ENCODE data around the gene ZFP2. TPM values are rescaled to one million over a fixed set of nuclear protein-coding genes. Genes with fewer than 3 reads are reported as not detected.

The ZFP2 gene
- total and polyA plus RNA-seq, 2 of the 13 experiments (the other 11 are each of a cell fraction or from before 2014, with no cell fraction given) = 0.27 to 0.42 TPM

DNA sequence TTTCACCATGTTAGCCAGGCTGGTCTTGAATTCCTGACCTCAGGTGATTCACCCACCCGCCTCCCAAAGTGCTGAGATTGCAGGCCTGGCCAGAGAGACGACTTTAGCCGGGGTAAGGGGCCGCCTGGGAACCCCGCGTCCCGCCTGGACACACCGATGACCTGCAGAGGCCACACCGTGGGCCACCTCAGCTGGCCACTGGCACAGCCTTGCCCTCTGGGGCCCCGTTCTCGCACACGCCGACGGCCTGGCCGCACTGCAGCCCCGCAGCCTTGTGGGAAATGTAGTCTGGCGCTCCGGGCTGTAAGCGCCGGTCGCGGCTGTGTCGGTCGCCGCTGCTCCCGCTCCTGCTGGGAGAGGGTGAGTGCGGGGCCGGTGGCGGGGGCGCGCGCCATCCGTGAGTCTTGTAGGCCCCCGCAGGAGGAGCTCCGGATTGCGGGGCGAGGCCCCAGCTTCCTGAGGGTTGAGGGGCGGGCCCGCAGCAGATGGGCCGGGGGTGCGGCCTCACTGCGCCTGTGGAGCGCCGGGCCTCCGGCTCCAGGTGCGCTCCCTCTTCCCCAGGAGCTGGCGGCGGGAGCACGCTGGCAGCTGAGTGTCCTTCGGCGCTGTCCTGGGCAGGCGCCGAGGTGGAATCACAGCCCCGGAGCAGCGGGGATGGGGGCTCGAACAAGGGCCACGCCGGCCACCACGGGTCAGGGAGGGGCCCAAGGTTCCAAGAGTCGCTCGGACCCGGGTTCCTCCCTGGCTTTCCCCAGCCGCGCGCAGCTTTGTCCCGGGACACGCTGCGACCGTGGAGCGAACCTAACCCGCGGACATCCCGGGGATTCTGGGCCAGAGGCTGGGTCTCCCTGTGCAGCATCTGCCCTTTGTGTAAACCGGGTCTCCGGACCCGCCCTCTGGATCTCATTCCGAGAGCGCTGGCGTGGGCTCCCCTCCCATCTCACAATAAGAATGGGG, at the start of gene ZFP2 (continued):
- peak; percentile 67 for TF ChIP-seq POLR2G (IDR thresholded peaks at IDR 0.05; ENCODE audit: low read depth, low read length)
- TF ChIP-seq, protein P1, sequence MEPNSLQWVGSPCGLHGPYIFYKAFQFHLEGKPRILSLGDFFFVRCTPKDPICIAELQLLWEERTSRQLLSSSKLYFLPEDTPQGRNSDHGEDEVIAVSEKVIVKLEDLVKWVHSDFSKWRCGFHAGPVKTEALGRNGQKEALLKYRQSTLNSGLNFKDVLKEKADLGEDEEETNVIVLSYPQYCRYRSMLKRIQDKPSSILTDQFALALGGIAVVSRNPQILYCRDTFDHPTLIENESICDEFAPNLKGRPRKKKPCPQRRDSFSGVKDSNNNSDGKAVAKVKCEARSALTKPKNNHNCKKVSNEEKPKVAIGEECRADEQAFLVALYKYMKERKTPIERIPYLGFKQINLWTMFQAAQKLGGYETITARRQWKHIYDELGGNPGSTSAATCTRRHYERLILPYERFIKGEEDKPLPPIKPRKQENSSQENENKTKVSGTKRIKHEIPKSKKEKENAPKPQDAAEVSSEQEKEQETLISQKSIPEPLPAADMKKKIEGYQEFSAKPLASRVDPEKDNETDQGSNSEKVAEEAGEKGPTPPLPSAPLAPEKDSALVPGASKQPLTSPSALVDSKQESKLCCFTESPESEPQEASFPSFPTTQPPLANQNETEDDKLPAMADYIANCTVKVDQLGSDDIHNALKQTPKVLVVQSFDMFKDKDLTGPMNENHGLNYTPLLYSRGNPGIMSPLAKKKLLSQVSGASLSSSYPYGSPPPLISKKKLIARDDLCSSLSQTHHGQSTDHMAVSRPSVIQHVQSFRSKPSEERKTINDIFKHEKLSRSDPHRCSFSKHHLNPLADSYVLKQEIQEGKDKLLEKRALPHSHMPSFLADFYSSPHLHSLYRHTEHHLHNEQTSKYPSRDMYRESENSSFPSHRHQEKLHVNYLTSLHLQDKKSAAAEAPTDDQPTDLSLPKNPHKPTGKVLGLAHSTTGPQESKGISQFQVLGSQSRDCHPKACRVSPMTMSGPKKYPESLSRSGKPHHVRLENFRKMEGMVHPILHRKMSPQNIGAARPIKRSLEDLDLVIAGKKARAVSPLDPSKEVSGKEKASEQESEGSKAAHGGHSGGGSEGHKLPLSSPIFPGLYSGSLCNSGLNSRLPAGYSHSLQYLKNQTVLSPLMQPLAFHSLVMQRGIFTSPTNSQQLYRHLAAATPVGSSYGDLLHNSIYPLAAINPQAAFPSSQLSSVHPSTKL (CRISPR knock-in tag; IDR thresholded peaks at IDR 0.05) = peak; percentile 8; the same call in 1 of the 2 replicates
- no peak for TF ChIP-seq ZNF790 (CRISPR knock-in tag; IDR thresholded peaks at IDR 0.05; ENCODE audit: borderline replicate concordance)
- no peak for TF ChIP-seq ZNF570 (CRISPR knock-in tag; IDR thresholded peaks at IDR 0.05; ENCODE audit: borderline replicate concordance)
- TF ChIP-seq ZKSCAN8 (CRISPR knock-in tag; IDR thresholded peaks at IDR 0.05; ENCODE audit: borderline replicate concordance) = no peak
- TF ChIP-seq, protein P2, sequence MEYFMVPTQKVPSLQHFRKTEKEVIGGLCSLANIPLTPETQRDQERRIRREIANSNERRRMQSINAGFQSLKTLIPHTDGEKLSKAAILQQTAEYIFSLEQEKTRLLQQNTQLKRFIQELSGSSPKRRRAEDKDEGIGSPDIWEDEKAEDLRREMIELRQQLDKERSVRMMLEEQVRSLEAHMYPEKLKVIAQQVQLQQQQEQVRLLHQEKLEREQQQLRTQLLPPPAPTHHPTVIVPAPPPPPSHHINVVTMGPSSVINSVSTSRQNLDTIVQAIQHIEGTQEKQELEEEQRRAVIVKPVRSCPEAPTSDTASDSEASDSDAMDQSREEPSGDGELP (IDR thresholded peaks at IDR 0.05; ENCODE audit: borderline replicate concordance, low read depth) = peak; percentile 59; the same call in 1 of the 2 replicates
- TF ChIP-seq YEATS4 (CRISPR knock-in tag; IDR thresholded peaks at IDR 0.05; ENCODE audit: borderline replicate concordance) = peak; percentile 74; the same call in 1 of the 2 replicates
- TF ChIP-seq ZNF20 (CRISPR knock-in tag; IDR thresholded peaks at IDR 0.05) = 0 out of 2 replicates have a peak, but pooled peaks have one; percentile 42
- peak; percentile 55 for TF ChIP-seq SAP130 (CRISPR knock-in tag; IDR thresholded peaks at IDR 0.05; ENCODE audit: low read depth)
- TF ChIP-seq, protein P3, sequence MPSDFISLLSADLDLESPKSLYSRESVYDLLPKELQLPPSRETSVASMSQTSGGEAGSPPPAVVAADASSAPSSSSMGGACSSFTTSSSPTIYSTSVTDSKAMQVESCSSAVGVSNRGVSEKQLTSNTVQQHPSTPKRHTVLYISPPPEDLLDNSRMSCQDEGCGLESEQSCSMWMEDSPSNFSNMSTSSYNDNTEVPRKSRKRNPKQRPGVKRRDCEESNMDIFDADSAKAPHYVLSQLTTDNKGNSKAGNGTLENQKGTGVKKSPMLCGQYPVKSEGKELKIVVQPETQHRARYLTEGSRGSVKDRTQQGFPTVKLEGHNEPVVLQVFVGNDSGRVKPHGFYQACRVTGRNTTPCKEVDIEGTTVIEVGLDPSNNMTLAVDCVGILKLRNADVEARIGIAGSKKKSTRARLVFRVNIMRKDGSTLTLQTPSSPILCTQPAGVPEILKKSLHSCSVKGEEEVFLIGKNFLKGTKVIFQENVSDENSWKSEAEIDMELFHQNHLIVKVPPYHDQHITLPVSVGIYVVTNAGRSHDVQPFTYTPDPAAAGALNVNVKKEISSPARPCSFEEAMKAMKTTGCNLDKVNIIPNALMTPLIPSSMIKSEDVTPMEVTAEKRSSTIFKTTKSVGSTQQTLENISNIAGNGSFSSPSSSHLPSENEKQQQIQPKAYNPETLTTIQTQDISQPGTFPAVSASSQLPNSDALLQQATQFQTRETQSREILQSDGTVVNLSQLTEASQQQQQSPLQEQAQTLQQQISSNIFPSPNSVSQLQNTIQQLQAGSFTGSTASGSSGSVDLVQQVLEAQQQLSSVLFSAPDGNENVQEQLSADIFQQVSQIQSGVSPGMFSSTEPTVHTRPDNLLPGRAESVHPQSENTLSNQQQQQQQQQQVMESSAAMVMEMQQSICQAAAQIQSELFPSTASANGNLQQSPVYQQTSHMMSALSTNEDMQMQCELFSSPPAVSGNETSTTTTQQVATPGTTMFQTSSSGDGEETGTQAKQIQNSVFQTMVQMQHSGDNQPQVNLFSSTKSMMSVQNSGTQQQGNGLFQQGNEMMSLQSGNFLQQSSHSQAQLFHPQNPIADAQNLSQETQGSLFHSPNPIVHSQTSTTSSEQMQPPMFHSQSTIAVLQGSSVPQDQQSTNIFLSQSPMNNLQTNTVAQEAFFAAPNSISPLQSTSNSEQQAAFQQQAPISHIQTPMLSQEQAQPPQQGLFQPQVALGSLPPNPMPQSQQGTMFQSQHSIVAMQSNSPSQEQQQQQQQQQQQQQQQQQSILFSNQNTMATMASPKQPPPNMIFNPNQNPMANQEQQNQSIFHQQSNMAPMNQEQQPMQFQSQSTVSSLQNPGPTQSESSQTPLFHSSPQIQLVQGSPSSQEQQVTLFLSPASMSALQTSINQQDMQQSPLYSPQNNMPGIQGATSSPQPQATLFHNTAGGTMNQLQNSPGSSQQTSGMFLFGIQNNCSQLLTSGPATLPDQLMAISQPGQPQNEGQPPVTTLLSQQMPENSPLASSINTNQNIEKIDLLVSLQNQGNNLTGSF (CRISPR knock-in tag; IDR thresholded peaks at IDR 0.05) = no peak; the same call in 1 of the 2 replicates
- TF ChIP-seq DNMT3B (CRISPR knock-in tag; conservative IDR thresholded peaks at IDR 0.05) = no peak
- TF ChIP-seq ZSCAN9 (CRISPR knock-in tag; IDR thresholded peaks at IDR 0.05; ENCODE audit: borderline replicate concordance) = no peak
